ENCODE results near the gene ST8SIA5. TPM values are rescaled to one million over a fixed set of nuclear protein-coding genes. Genes with fewer than 3 reads are reported as not detected.
"Not testable (repeated sequence)": the region's sequence is repeated elsewhere in the genome, so short reads cannot be mapped to it uniquely, and the experiment has no call there.

The ST8SIA5 gene
- total RNA-seq (2014; rRNA removed; shearing (Covaris generic)): not detected in 2 replicates
- not detected in 2 replicates for polyA plus RNA-seq (2014; cell fraction: nucleus; rRNA removed)

- no peak for DNase-seq (ENCODE audit: extremely low read depth, low read depth)
These were observed at the start of gene ST8SIA5 for GRCh38 chr18:46756559-46757201. TSS of gene ST8SIA5 (minus strand) at chr18:46757053. CDS start at chr18:46756508, 545 bp downstream.

- not testable (repeated sequence) for DNase-seq (ENCODE audit: extremely low read depth, low read depth)
These were observed 39.1 kb upstream of the ST8SIA5 start for GRCh38 chr18:46795945-46796344.

GRCh38 chr18:46794607-46795006 is 37.8 kb upstream of the ST8SIA5 start:
- DNase-seq (ENCODE audit: extremely low read depth, low read depth): no peak

GRCh38 chr18:46793565-46793964 is 36.7 kb upstream of the ST8SIA5 start:
- DNase-seq (ENCODE audit: extremely low read depth, low read depth): no peak

- no peak for DNase-seq (ENCODE audit: extremely low read depth, low read depth)
These were observed 32.2 kb upstream of the ST8SIA5 start for GRCh38 chr18:46789088-46789487.

GRCh38 chr18:46787674-46788073 is 30.8 kb upstream of the ST8SIA5 start:
- no peak for DNase-seq (ENCODE audit: extremely low read depth, low read depth)

- no peak for DNase-seq (ENCODE audit: extremely low read depth, low read depth)
These were observed 15.5 kb upstream of the ST8SIA5 start for GRCh38 chr18:46772357-46772756.

- DNase-seq (ENCODE audit: extremely low read depth, low read depth): no peak
These were observed 14.3 kb upstream of the ST8SIA5 start for GRCh38 chr18:46771141-46771540.

GRCh38 chr18:46770708-46771107 is 13.9 kb upstream of the ST8SIA5 start:
- no peak for DNase-seq (ENCODE audit: extremely low read depth, low read depth)

GRCh38 chr18:46768166-46768921 is 11.5 kb upstream of the ST8SIA5 start:
- no peak for DNase-seq (ENCODE audit: extremely low read depth, low read depth)

GRCh38 chr18:46767217-46767616 is 10.4 kb upstream of the ST8SIA5 start:
- no peak for DNase-seq (ENCODE audit: extremely low read depth, low read depth)

GRCh38 chr18:46764586-46764985 is 7.7 kb upstream of the ST8SIA5 start:
- DNase-seq (ENCODE audit: extremely low read depth, low read depth): no peak

GRCh38 chr18:46761059-46761769 is 4.4 kb upstream of the ST8SIA5 start:
- no peak for DNase-seq (ENCODE audit: extremely low read depth, low read depth)

- DNase-seq (ENCODE audit: extremely low read depth, low read depth): no peak
These were observed 3.0 kb upstream of the ST8SIA5 start for GRCh38 chr18:46759890-46760289.

- no peak for DNase-seq (ENCODE audit: extremely low read depth, low read depth)
These were observed 761 bp downstream of the ST8SIA5 start for GRCh38 chr18:46756025-46756558.

GRCh38 chr18:46755315-46756024 is 1.4 kb downstream of the ST8SIA5 start:
- no peak for DNase-seq (ENCODE audit: extremely low read depth, low read depth)

- DNase-seq (ENCODE audit: extremely low read depth, low read depth): no peak
These were observed 2.1 kb downstream of the ST8SIA5 start for GRCh38 chr18:46754661-46755292.

GRCh38 chr18:46754188-46754587 is 2.7 kb downstream of the ST8SIA5 start:
- DNase-seq (ENCODE audit: extremely low read depth, low read depth): no peak

- DNase-seq (ENCODE audit: extremely low read depth, low read depth): no peak
These were observed 5.0 kb downstream of the ST8SIA5 start for GRCh38 chr18:46751882-46752281.

- no peak for DNase-seq (ENCODE audit: extremely low read depth, low read depth)
These were observed 6.2 kb downstream of the ST8SIA5 start for GRCh38 chr18:46750626-46751025.
